KBM-7 (cell line): ENCODE results near the gene RAET1E.
A peak's percentile ranks its signal among the peaks of the same experiment; 100 is the strongest.
"Not testable (repeated sequence)": the region's sequence is repeated elsewhere in the genome, so short reads cannot be mapped to it uniquely, and the experiment has no call there.

Experiments used
- DNase-seq: peaks from one replicate; pipeline ENCODE4 v3.0.0-alpha.2; 2015
- in situ Hi-C: fragments of 300-500 bp; cut with MboI; formaldehyde crosslinking; loops from 2 replicates; pipeline ENCODE4 v1.14.3; 2020; ENCODE audit warnings: low sequenced_read_pairs, low pct_unique_long_range_greater_than_20kb, mixed read lengths

Gene RAET1E

GRCh38 chr6:149897855-149898744 is at the start of gene RAET1E:
Gene RAET1E (minus strand): TSS chr6:149898113. CDS start chr6:149890901, 7,212 bp downstream.
- no peak for DNase-seq
- in situ Hi-C loops: no loop called here

GRCh38 chr6:149947533-149947932 is 49.6 kb upstream of the RAET1E start:
- in situ Hi-C loops, DNase-seq: not testable (repeated sequence)

GRCh38 chr6:149946631-149947030 is 48.7 kb upstream of the RAET1E start:
- DNase-seq, in situ Hi-C loops: not testable (repeated sequence)

- in situ Hi-C loops, DNase-seq: not testable (repeated sequence)
Observed at GRCh38 chr6:149945276-149945675, 47.4 kb upstream of the RAET1E start.

GRCh38 chr6:149943321-149943720 is 45.4 kb upstream of the RAET1E start:
- DNase-seq, in situ Hi-C loops: not testable (repeated sequence)

- no peak for DNase-seq
- in situ Hi-C loops: no loop called here
Observed at GRCh38 chr6:149942461-149942829, 44.5 kb upstream of the RAET1E start.

- peak; percentile 94 for DNase-seq
- in situ Hi-C loops: no loop called here
Observed at GRCh38 chr6:149941583-149942460, 43.9 kb upstream of the RAET1E start, which contains the start of gene ULBP2. Gene ULBP2 (plus strand): TSS chr6:149942014. CDS start chr6:149942073, 59 bp downstream.

- DNase-seq: no peak
- in situ Hi-C loops: no loop called here
Observed at GRCh38 chr6:149940672-149940982, 42.7 kb upstream of the RAET1E start.

GRCh38 chr6:149939909-149940671 is 42.2 kb upstream of the RAET1E start:
- in situ Hi-C loops: loop anchor here (10.0 kb wide), 1 partner anchor 65 kb away; no protein-coding TSS in a partner anchor
- no peak for DNase-seq

GRCh38 chr6:149939356-149939648 is 41.4 kb upstream of the RAET1E start:
- in situ Hi-C loops: loop anchor here (10.0 kb wide), 1 partner anchor 65 kb away; no protein-coding TSS in a partner anchor

GRCh38 chr6:149938571-149939355 is 40.9 kb upstream of the RAET1E start:
- DNase-seq: no peak
- in situ Hi-C loops: loop anchor here (10.0 kb wide), 1 partner anchor 66 kb away; no protein-coding TSS in a partner anchor

More at GRCh38 chr6:149939356-149939648, 41.4 kb upstream of the RAET1E start:
- DNase-seq: no peak

- in situ Hi-C loops: loop anchor here (10.0 kb wide), 1 partner anchor 67 kb away; no protein-coding TSS in a partner anchor
- DNase-seq: not testable (repeated sequence)
Observed at GRCh38 chr6:149938013-149938570, 40.2 kb upstream of the RAET1E start.

- in situ Hi-C loops: loop anchor here (10.0 kb wide), 1 partner anchor 68 kb away; no protein-coding TSS in a partner anchor
- DNase-seq: no peak
Observed at GRCh38 chr6:149936743-149937142, 38.8 kb upstream of the RAET1E start.

GRCh38 chr6:149935668-149936067 is 37.8 kb upstream of the RAET1E start:
- in situ Hi-C loops: loop anchor here (10.0 kb wide), 1 partner anchor 69 kb away; no protein-coding TSS in a partner anchor
- DNase-seq: no peak

- in situ Hi-C loops: loop anchor here (10.0 kb wide), 1 partner anchor 70 kb away; no protein-coding TSS in a partner anchor
- no peak for DNase-seq
Observed at GRCh38 chr6:149935246-149935645, 37.3 kb upstream of the RAET1E start.

GRCh38 chr6:149934249-149935156 is 36.6 kb upstream of the RAET1E start:
- in situ Hi-C loops: loop anchor here (10.0 kb wide), 1 partner anchor 70 kb away; no protein-coding TSS in a partner anchor

GRCh38 chr6:149933461-149933860 is 35.5 kb upstream of the RAET1E start:
- in situ Hi-C loops: loop anchor here (10.0 kb wide), 1 partner anchor 71 kb away; no protein-coding TSS in a partner anchor

More at GRCh38 chr6:149934249-149935156, 36.6 kb upstream of the RAET1E start:
- DNase-seq: peak; percentile 82

More at GRCh38 chr6:149933461-149933860, 35.5 kb upstream of the RAET1E start:
- no peak for DNase-seq
